ENCODE results near the gene PRKAB2.
"Not testable (repeated sequence)": the region's sequence is repeated elsewhere in the genome, so short reads cannot be mapped to it uniquely, and the experiment has no call there.

Gene PRKAB2

GRCh38 chr1:147110872-147111271, 61.4 kb downstream of the PRKAB2 start:
- Histone ChIP-seq H3K4me2 (ENCODE audit: low read length) (no peak overlapping the region), H3K27me3 (ENCODE audit: low read depth, low read length) (0 out of 2 replicates have a peak, but pooled peaks cover 6% of the 10 kb centered on the region), H2AFZ (ENCODE audit: low read depth, low read length) (no peak overlapping the region), H3K36me3 (replicated peaks; ENCODE audit: low read depth, low read length) (no peaks in the 10 kb centered on the region), H3K79me2 (ENCODE audit: low read length) (no peaks in the 10 kb centered on the region), H3K9me3 (ENCODE audit: insufficient read depth, low read length) (no peaks in the 10 kb centered on the region), H3K4me1 (ENCODE audit: low read length) (no peaks in the 10 kb centered on the region), H3K4me3 (ENCODE audit: low read length) (no peak overlapping the region), H3K9ac (ENCODE audit: low read length) (no peak overlapping the region), H4K20me1 (ENCODE audit: insufficient read depth, low read length) (no peaks in the 10 kb centered on the region), H3K27ac (ENCODE audit: low read length) (no peak overlapping the region)
- TF ChIP-seq EZH2phosphoT487 (IDR thresholded peaks at IDR 0.05; ENCODE audit: low read depth) (no peak), CTCF (IDR thresholded peaks at IDR 0.05; ENCODE audit: low read depth, low read length) (no peak)

- Histone ChIP-seq H3K9me3 (ENCODE audit: insufficient read depth, low read length) (no peaks in the 10 kb centered on the region), H3K79me2 (ENCODE audit: low read length) (no peaks in the 10 kb centered on the region), H3K4me1 (ENCODE audit: low read length) (no peaks in the 10 kb centered on the region), H3K9ac (ENCODE audit: low read length) (no peak overlapping the region), H2AFZ (ENCODE audit: low read depth, low read length) (no peak overlapping the region), H3K36me3 (replicated peaks; ENCODE audit: low read depth, low read length) (no peaks in the 10 kb centered on the region), H3K27ac (ENCODE audit: low read length) (no peak overlapping the region), H3K4me3 (ENCODE audit: low read length) (no peak overlapping the region), H3K4me2 (ENCODE audit: low read length) (no peak overlapping the region), H3K27me3 (ENCODE audit: low read depth, low read length) (0 out of 2 replicates have a peak, but pooled peaks cover 6% of the 10 kb centered on the region), H4K20me1 (ENCODE audit: insufficient read depth, low read length) (no peaks in the 10 kb centered on the region)
- no peak for TF ChIP-seq EZH2phosphoT487 (IDR thresholded peaks at IDR 0.05; ENCODE audit: low read depth)
- no peak for TF ChIP-seq CTCF (IDR thresholded peaks at IDR 0.05; ENCODE audit: low read depth, low read length)
These were observed 61.8 kb downstream of the PRKAB2 start for GRCh38 chr1:147110434-147110833.

GRCh38 chr1:147109762-147110161, 62.5 kb downstream of the PRKAB2 start:
- no peaks in the 10 kb centered on the region for H3K36me3 ChIP-seq (replicated peaks; ENCODE audit: low read depth, low read length)
- no peak overlapping the region for H3K4me3 ChIP-seq (ENCODE audit: low read length)
- no peak overlapping the region for H3K4me2 ChIP-seq (ENCODE audit: low read length)
- no peaks in the 10 kb centered on the region for H3K79me2 ChIP-seq (ENCODE audit: low read length)
- 0 out of 2 replicates have a peak, but pooled peaks cover 6% of the 10 kb centered on the region for H3K27me3 ChIP-seq (ENCODE audit: low read depth, low read length)
- H3K9ac ChIP-seq (ENCODE audit: low read length) = no peak overlapping the region
- no peak overlapping the region for H3K27ac ChIP-seq (ENCODE audit: low read length)
- H4K20me1 ChIP-seq (ENCODE audit: insufficient read depth, low read length) = no peaks in the 10 kb centered on the region
- no peaks in the 10 kb centered on the region for H3K4me1 ChIP-seq (ENCODE audit: low read length)
- H2AFZ ChIP-seq (ENCODE audit: low read depth, low read length) = no peak overlapping the region
- H3K9me3 ChIP-seq (ENCODE audit: insufficient read depth, low read length) = no peaks in the 10 kb centered on the region
- TF ChIP-seq CTCF (IDR thresholded peaks at IDR 0.05; ENCODE audit: low read depth, low read length) (no peak), EZH2phosphoT487 (IDR thresholded peaks at IDR 0.05; ENCODE audit: low read depth) (no peak)

GRCh38 chr1:147109041-147109440, 63.2 kb downstream of the PRKAB2 start:
- Histone ChIP-seq H3K4me3 (ENCODE audit: low read length) (no peak overlapping the region), H3K27ac (ENCODE audit: low read length) (no peak overlapping the region), H3K79me2 (ENCODE audit: low read length) (no peaks in the 10 kb centered on the region), H3K27me3 (ENCODE audit: low read depth, low read length) (0 out of 2 replicates have a peak, but pooled peaks cover 6% of the 10 kb centered on the region), H3K36me3 (replicated peaks; ENCODE audit: low read depth, low read length) (no peaks in the 10 kb centered on the region), H3K9ac (ENCODE audit: low read length) (no peak overlapping the region), H3K4me1 (ENCODE audit: low read length) (no peaks in the 10 kb centered on the region), H4K20me1 (ENCODE audit: insufficient read depth, low read length) (no peaks in the 10 kb centered on the region), H2AFZ (ENCODE audit: low read depth, low read length) (no peak overlapping the region), H3K4me2 (ENCODE audit: low read length) (no peak overlapping the region), H3K9me3 (ENCODE audit: insufficient read depth, low read length) (no peaks in the 10 kb centered on the region)
- no peak for TF ChIP-seq CTCF (IDR thresholded peaks at IDR 0.05; ENCODE audit: low read depth, low read length)
- TF ChIP-seq EZH2phosphoT487 (IDR thresholded peaks at IDR 0.05; ENCODE audit: low read depth) = no peak

GRCh38 chr1:147106407-147106881, 65.8 kb downstream of the PRKAB2 start:
- H3K9me3 ChIP-seq (ENCODE audit: insufficient read depth, low read length); H4K20me1 ChIP-seq (ENCODE audit: insufficient read depth, low read length); H3K27me3 ChIP-seq (ENCODE audit: low read depth, low read length); H3K79me2 ChIP-seq (ENCODE audit: low read length); H3K36me3 ChIP-seq (replicated peaks; ENCODE audit: low read depth, low read length); H2AFZ ChIP-seq (ENCODE audit: low read depth, low read length); H3K4me2 ChIP-seq (ENCODE audit: low read length); H3K4me1 ChIP-seq (ENCODE audit: low read length); H3K4me3 ChIP-seq (ENCODE audit: low read length); H3K27ac ChIP-seq (ENCODE audit: low read length); H3K9ac ChIP-seq (ENCODE audit: low read length): not testable (repeated sequence)

Data from OCI-LY3 (cell line).